Endothelial cell of umbilical vein (primary cell): ENCODE measurements around the gene MACROH2A1. TPM values are rescaled to one million over a fixed set of nuclear protein-coding genes. Genes with fewer than 3 reads are reported as not detected.

Experiments used
- BruUV-seq: library from RNA; stranded (reverse); fragments of 400-500 nt; replicated peaks from 2 replicates; lab custom pipeline; 2021; lab: Mats Ljungman, UMichigan
- CTCF ChIA-PET: fragments of 300-600, 350-600 bp; sonication (Branson Sonifier 250); formaldehyde crosslinking; loops from one replicate; lab custom pipeline; 2021; ENCODE audit warnings: antibody characterized with exemption, inconsistent platforms; lab: Charles Lee
- POLR2A ChIA-PET: fragments of 300-600, 350-600 bp; sonication (Branson Sonifier 250); formaldehyde crosslinking; loops from one replicate; lab custom pipeline; 2021; ENCODE audit warnings: antibody characterized with exemption, inconsistent platforms; lab: Charles Lee
- DNase-seq: peaks from one replicate; pipeline ENCODE4 v3.0.0-alpha.2; 2011; ENCODE audit warnings: low read depth, low spot score
- FAIRE-seq: peaks from 2 replicates; lab custom pipeline; 2011; peaks lifted over from hg19 to GRCh38; lab: Jason Lieb, UNC
- H2AFZ ChIP-seq: 2 replicates; pipeline ENCODE4 v1.6.0; 2012; ENCODE audit warnings: low read depth, low read length, control low read depth, inconsistent platforms
- H3K27ac ChIP-seq: 2 replicates; pipeline ENCODE4 v1.5.1; 2011; ENCODE audit warnings: low read depth, mild to moderate bottlenecking, control low read depth, low read length, moderate library complexity; ENCODE audit not compliant: insufficient read depth
- H3K27me3 ChIP-seq, 2 experiments: 2 replicates each; pipeline versions ENCODE4 v1.6.0 to v1.6.1; 2011; ENCODE audit warnings: low read length in 2 of 2, mixed read lengths in 1 of 2; ENCODE audit not compliant: control insufficient read depth in 2 of 2, insufficient read depth in 2 of 2
- H3K36me3 ChIP-seq, 2 experiments: 2 replicates in 1 of 2; 3 replicates in 1 of 2; pipeline ENCODE4 v1.5.1; 2011; ENCODE audit warnings: low read length in 2 of 2, mild to moderate bottlenecking in 1 of 2, moderate library complexity in 1 of 2; ENCODE audit not compliant: control insufficient read depth in 2 of 2, insufficient read depth in 2 of 2; ENCODE audit errors: extremely low read depth in 1 of 2
- H3K4me1 ChIP-seq: 3 replicates; pipeline ENCODE4 v1.5.1; 2011; ENCODE audit warnings: mild to moderate bottlenecking, low read length; ENCODE audit not compliant: control insufficient read depth, insufficient read depth; ENCODE audit errors: extremely low read depth
- H3K4me2 ChIP-seq: 2 replicates; pipeline ENCODE4 v1.6.1; 2011; ENCODE audit warnings: low read length, control low read depth, mixed read lengths; ENCODE audit not compliant: insufficient read depth
- H3K4me3 ChIP-seq, 3 experiments: fragments of 200-600 bp in 1 of 3; sonication (generic), shearing (Covaris generic) in 1 of 3; replicated peaks in 1 of 3; 2 replicates each; pipeline ENCODE4 v1.5.1; 2011 to 2016; ENCODE audit warnings: control low read depth in 3 of 3, low read length in 3 of 3, mild to moderate bottlenecking in 2 of 3, inconsistent platforms in 1 of 3, low read depth in 1 of 3, moderate library complexity in 1 of 3; ENCODE audit not compliant: insufficient read depth in 1 of 3
- H3K79me2 ChIP-seq: 2 replicates; pipeline ENCODE4 v1.6.0; 2012; ENCODE audit warnings: low read length, inconsistent platforms; ENCODE audit not compliant: control insufficient read depth, insufficient read depth
- H3K9ac ChIP-seq: replicated peaks from 2 replicates; pipeline ENCODE3; 2011; ENCODE audit warnings: low read length, control low read depth; ENCODE audit not compliant: insufficient read depth; ENCODE audit errors: extremely low read depth
- H3K9me1 ChIP-seq: replicated peaks from 3 replicates; pipeline ENCODE4 v1.6.0; 2011; ENCODE audit warnings: mild to moderate bottlenecking, low read length; ENCODE audit not compliant: control insufficient read depth, insufficient read depth; ENCODE audit errors: extremely low read depth
- H3K9me3 ChIP-seq: replicated peaks from 2 replicates; pipeline ENCODE4 v1.5.1; 2012; ENCODE audit warnings: low read length, inconsistent platforms; ENCODE audit not compliant: control insufficient read depth, insufficient read depth
- H4K20me1 ChIP-seq: replicated peaks from 2 replicates; pipeline ENCODE3; 2011; ENCODE audit warnings: mild to moderate bottlenecking, low read length; ENCODE audit not compliant: control insufficient read depth, insufficient read depth; ENCODE audit errors: extremely low read depth
- EZH2 ChIP-seq: IDR thresholded peaks from 2 replicates; pipeline ENCODE4 v1.6.1; 2012; ENCODE audit warnings: borderline replicate concordance, low read depth, mild to moderate bottlenecking, moderate library complexity, low read length, inconsistent platforms; ENCODE audit not compliant: severe bottlenecking
- FOS ChIP-seq: IDR thresholded peaks from 2 replicates; pipeline ENCODE4 v1.6.1; 2011; ENCODE audit warnings: mild to moderate bottlenecking, low read length, moderate library complexity, borderline replicate concordance; ENCODE audit not compliant: insufficient read depth
- GATA2 ChIP-seq: IDR thresholded peaks from 2 replicates; pipeline ENCODE4 v1.7.0; 2011; ENCODE audit warnings: low read depth, mild to moderate bottlenecking, moderate library complexity, mixed read lengths, low read length; ENCODE audit not compliant: insufficient read length, insufficient read depth
- JUN ChIP-seq: IDR thresholded peaks from 2 replicates; pipeline ENCODE4 v1.6.1; 2011; ENCODE audit warnings: borderline replicate concordance, low read depth; ENCODE audit not compliant: insufficient read length, insufficient read depth
- MYC ChIP-seq: IDR thresholded peaks from one replicate; pipeline ENCODE4 v1.6.1; 2011; ENCODE audit warnings: mild to moderate bottlenecking, low read depth, low read length
- POLR2AphosphoS5 ChIP-seq: IDR thresholded peaks from 2 replicates; pipeline ENCODE4 v1.6.1; 2012; ENCODE audit warnings: low read depth, mild to moderate bottlenecking, control low read depth, low read length, moderate library complexity; ENCODE audit not compliant: insufficient read depth
- dilution Hi-C: fragments of 300-500 bp; cut with MboI; formaldehyde crosslinking; loops from one replicate; pipeline ENCODE4 v1.15.0; 2019; ENCODE audit warnings: low sequenced_read_pairs; ENCODE audit not compliant: extremely low pct_ligation_motif_present
- intact Hi-C: fragments of 100-400 bp; cut with micrococcal nuclease; formaldehyde crosslinking; loops from one replicate; pipeline ENCODE4 v1.10.0; 2022
- polyA plus RNA-seq, 4 experiments: library from polyadenylated mRNA; depleted of rRNA in 3 of 4; stranded (reverse) in 3 of 4; unstranded in 1 of 4; fragments of >200 nt; gene quantifications; 2 replicates each; pipeline versions ENCODE4 v1.2.1 to v1.2.3, GENCODE V29; 2011 to 2012; ENCODE audit warnings: missing spikeins in 1 of 4
- total RNA-seq: library from RNA; stranded (reverse); gene quantifications from 2 replicates; pipeline ENCODE4 v1.2.3, GENCODE V29; 2021
- TF ChIP-seq, protein P1 (sequence below): IDR thresholded peaks from 2 replicates; pipeline ENCODE4 v1.6.1; 2011; ENCODE audit not compliant: insufficient read depth, insufficient read length
- TF ChIP-seq, protein P2 (sequence below), 2 donors: IDR thresholded peaks; 1 replicate in 1 of 2; 2 replicates in 1 of 2; pipeline ENCODE4 v1.5.1; 2011; ENCODE audit warnings: low read length in 2 of 2, mild to moderate bottlenecking in 2 of 2, moderate library complexity in 2 of 2, control low read depth in 1 of 2, inconsistent platforms in 1 of 2, low read depth in 1 of 2; ENCODE audit not compliant: insufficient read depth in 1 of 2; ENCODE audit errors: extremely low read depth in 1 of 2

The MACROH2A1 gene
- total and polyA plus RNA-seq, 2 donors (not counting 3 experiments of a cell fraction or from before 2014, with no cell fraction given), result 89.3 to 147 TPM

DNA sequence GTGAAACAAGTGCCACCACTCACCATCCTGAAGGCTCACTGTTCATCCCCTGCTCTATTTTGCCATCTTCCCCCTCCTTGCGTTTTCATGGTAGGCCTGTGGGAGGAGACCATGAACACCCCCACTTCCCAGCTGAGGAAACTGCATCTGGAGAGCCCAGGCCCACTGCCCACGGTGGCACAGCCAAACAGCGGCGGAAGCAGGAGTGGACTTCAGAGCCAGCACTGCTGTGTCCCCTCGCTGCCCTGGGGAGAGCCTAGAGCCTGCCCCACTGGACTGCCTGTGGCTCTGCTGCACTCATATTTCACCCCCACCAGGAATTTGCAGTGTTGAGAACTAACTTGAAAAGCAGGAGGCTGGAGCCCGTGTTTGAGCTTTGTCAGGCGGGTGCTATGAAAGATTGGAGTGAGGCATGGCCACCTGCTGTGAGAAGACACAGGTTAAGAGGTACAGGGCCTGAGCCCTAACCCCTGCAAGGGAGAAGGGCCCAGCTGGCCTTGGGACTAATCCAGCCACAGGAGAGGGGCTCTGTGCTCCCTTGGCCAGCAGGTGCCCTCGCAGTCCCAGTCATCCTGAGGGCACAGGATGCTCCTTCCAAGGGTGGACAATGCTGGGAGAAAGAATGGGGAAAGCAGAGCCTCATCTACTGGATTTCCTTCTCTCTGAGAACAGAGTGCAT, 79.0 kb downstream of the MACROH2A1 start:
- no peak for FAIRE-seq
- H4K20me1 ChIP-seq, result no peaks in the 10 kb centered on the region

More for the DNA sequence above, 79.0 kb downstream of the MACROH2A1 start:
- CTCF ChIA-PET, result no interaction called here
- TF ChIP-seq MYC (no peak), EZH2 (no peak), JUN (no peak), GATA2 (no peak), POLR2AphosphoS5 (no peak), FOS (no peak)
- TF ChIP-seq, protein P1, sequence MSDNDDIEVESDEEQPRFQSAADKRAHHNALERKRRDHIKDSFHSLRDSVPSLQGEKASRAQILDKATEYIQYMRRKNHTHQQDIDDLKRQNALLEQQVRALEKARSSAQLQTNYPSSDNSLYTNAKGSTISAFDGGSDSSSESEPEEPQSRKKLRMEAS, result no peak
- TF ChIP-seq, protein P2, sequence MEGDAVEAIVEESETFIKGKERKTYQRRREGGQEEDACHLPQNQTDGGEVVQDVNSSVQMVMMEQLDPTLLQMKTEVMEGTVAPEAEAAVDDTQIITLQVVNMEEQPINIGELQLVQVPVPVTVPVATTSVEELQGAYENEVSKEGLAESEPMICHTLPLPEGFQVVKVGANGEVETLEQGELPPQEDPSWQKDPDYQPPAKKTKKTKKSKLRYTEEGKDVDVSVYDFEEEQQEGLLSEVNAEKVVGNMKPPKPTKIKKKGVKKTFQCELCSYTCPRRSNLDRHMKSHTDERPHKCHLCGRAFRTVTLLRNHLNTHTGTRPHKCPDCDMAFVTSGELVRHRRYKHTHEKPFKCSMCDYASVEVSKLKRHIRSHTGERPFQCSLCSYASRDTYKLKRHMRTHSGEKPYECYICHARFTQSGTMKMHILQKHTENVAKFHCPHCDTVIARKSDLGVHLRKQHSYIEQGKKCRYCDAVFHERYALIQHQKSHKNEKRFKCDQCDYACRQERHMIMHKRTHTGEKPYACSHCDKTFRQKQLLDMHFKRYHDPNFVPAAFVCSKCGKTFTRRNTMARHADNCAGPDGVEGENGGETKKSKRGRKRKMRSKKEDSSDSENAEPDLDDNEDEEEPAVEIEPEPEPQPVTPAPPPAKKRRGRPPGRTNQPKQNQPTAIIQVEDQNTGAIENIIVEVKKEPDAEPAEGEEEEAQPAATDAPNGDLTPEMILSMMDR (IDR thresholded peaks at IDR 0.05; ENCODE audit: extremely low read depth in 1 of 2, insufficient read depth in 1 of 2, low read depth in 1 of 2, low read length in 2 of 2), result no peak
- H3K9me3 ChIP-seq, result no peaks in the 10 kb centered on the region
- no TSS peak for BruUV-seq
- H3K36me3 ChIP-seq, result no peaks in the 10 kb centered on the region
- no peak overlapping the region for H3K4me3 ChIP-seq
- intact Hi-C loops, result no loop called here
- H3K27me3 ChIP-seq, result peaks cover 0 to 3% of the 10 kb centered on the region in 2 experiments
- H3K9me1 ChIP-seq, result no peaks in the 10 kb centered on the region
- POLR2A ChIA-PET, result no interaction called here
- no peak overlapping the region for H3K4me2 ChIP-seq
- dilution Hi-C loops, result no loop called here
- H2AFZ ChIP-seq, result no peak overlapping the region
- H3K79me2 ChIP-seq, result no peaks in the 10 kb centered on the region
- H3K9ac ChIP-seq, result no peak overlapping the region
- no peak for DNase-seq
- H3K27ac ChIP-seq, result no peak overlapping the region
- no peaks in the 10 kb centered on the region for H3K4me1 ChIP-seq
